Cardiac muscle cell (in vitro differentiated cells and primary cell): ENCODE measurements around the gene CDH18. TPM values are rescaled to one million over a fixed set of nuclear protein-coding genes. Genes with fewer than 3 reads are reported as not detected.
A peak's percentile ranks its signal among the peaks of the same experiment; 100 is the strongest.

Source experiments
- DNase-seq, 2 donors: peaks; one replicate each; pipeline versions ENCODE4 v3.0.0 to v3.0.0-alpha.2; 2010 to 2017; ENCODE audit warnings: low read depth in 1 of 2, low spot score in 1 of 2
- H3K27ac ChIP-seq: fragments of 200-600 bp; sonication (generic); 2 replicates; pipeline ENCODE4 v1.5.1; 2016
- H3K27me3 ChIP-seq: fragments of 200-600 bp; sonication (generic); 2 replicates; pipeline ENCODE4 v1.6.0; 2016; ENCODE audit warnings: control low read depth
- H3K36me3 ChIP-seq: fragments of 200-600 bp; sonication (generic); 2 replicates; pipeline ENCODE4 v1.5.1; 2016; ENCODE audit warnings: control low read depth
- H3K4me1 ChIP-seq: fragments of 200-600 bp; sonication (generic); 2 replicates; pipeline ENCODE4 v1.8.1; 2017; ENCODE audit warnings: low read depth, mild to moderate bottlenecking, mixed run types
- H3K4me3 ChIP-seq: fragments of 200-600 bp; sonication (generic); 2 replicates; pipeline ENCODE4 v1.5.1; 2016; ENCODE audit warnings: mild to moderate bottlenecking
- H3K9me3 ChIP-seq: fragments of 200-600 bp; sonication (generic); 2 replicates; pipeline ENCODE4 v1.5.1; 2017; ENCODE audit warnings: low read depth, mild to moderate bottlenecking, control low read depth
- polyA plus RNA-seq: library from polyadenylated mRNA; unstranded; fragments of >200 nt; fragmentation: Nextera tagmentation; extraction: Ambion mirVana; gene quantifications from 2 replicates; pipeline ENCODE4 v1.2.1, GENCODE V29; 2016
- total RNA-seq: library from RNA; depleted of rRNA; stranded (reverse); fragments of >200 nt; gene quantifications from 2 replicates; pipeline ENCODE4 v1.2.3, GENCODE V29; 2016
- TF ChIP-seq, protein P1 (sequence below): IDR thresholded peaks from 2 replicates; pipeline ENCODE4 v1.5.1; 2012; ENCODE audit warnings: low read depth, mild to moderate bottlenecking, low read length

Gene CDH18
- total and polyA plus RNA-seq, 2 experiments from 2014 or later: 0.21 to 1.2 TPM

DNA sequence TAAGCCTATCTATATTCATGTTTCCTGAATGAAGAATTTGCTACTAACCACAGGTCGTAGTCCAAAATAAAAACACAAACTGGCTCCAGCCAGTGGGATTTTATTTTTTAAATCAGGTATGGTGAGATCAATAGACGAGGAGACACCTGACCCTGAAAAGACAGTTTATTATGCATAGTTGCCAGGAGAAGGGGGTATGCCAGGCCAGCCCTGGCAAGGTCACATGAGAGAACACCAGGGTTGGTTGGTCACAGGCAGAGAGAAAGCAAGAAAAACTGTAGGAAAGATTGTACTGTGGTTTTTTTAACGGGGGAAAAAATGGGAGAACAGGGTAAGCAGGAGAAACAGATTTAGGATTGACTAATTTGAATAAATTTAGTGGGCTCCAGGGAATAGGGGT lies 125.3 kb downstream of the CDH18 start:
- no peak for DNase-seq
- Histone ChIP-seq H3K27me3 (no peaks in the 10 kb centered on the region), H3K4me3 (no peak overlapping the region), H3K27ac (no peak overlapping the region), H3K36me3 (no peaks in the 10 kb centered on the region), H3K4me1 (no peaks in the 10 kb centered on the region), H3K9me3 (no peaks in the 10 kb centered on the region)
- TF ChIP-seq, protein P1, sequence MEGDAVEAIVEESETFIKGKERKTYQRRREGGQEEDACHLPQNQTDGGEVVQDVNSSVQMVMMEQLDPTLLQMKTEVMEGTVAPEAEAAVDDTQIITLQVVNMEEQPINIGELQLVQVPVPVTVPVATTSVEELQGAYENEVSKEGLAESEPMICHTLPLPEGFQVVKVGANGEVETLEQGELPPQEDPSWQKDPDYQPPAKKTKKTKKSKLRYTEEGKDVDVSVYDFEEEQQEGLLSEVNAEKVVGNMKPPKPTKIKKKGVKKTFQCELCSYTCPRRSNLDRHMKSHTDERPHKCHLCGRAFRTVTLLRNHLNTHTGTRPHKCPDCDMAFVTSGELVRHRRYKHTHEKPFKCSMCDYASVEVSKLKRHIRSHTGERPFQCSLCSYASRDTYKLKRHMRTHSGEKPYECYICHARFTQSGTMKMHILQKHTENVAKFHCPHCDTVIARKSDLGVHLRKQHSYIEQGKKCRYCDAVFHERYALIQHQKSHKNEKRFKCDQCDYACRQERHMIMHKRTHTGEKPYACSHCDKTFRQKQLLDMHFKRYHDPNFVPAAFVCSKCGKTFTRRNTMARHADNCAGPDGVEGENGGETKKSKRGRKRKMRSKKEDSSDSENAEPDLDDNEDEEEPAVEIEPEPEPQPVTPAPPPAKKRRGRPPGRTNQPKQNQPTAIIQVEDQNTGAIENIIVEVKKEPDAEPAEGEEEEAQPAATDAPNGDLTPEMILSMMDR: no peak

DNA sequence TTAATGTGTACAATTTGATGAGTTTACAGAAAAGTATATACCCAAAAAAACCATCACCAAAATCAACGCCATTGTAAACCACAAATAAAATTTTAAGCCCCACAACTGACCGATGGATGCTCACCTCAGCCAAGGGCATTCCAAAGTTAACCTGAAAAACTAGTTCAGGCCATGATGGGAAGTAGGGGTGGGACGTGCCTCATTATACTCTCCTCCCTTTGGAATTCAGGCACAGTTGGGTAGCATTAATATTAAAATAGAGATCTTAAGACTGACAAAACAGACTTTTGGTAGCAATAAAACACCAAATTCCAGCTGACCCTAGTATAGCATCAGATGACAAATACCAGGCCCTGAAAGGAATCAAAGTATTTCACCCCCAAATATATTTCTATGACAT lies 129.0 kb downstream of the CDH18 start:
- H3K4me1 ChIP-seq: no peaks in the 10 kb centered on the region

DNA sequence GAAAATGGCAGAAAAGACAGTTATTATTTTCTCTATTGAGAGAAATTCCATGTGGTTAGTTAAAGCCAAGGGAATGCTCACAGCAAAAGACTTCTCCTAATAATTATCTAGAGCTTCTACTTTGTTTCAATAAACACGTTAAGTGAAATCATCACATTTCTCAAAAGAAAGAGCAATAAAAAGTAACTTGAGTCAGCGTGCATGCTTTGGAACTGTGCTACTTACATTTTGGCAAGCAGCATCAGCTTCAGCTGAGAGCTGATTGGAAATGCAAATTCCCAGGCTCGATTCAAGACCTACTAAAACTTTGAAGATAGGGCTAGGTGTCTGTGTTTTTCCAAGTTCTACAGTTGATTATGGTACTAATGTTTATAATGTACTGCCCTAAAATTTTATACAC lies 132.1 kb downstream of the CDH18 start:
- TF ChIP-seq, protein P1: no peak
- H3K4me1 ChIP-seq: no peaks in the 10 kb centered on the region
- DNase-seq: no peak
- no peaks in the 10 kb centered on the region for H3K9me3 ChIP-seq
- no peak overlapping the region for H3K4me3 ChIP-seq
- H3K27me3 ChIP-seq: no peaks in the 10 kb centered on the region
- no peak overlapping the region for H3K27ac ChIP-seq
- H3K36me3 ChIP-seq: no peaks in the 10 kb centered on the region

More for the DNA sequence above, 129.0 kb downstream of the CDH18 start:
- H3K9me3 ChIP-seq: no peaks in the 10 kb centered on the region
- TF ChIP-seq, protein P1: no peak
- no peaks in the 10 kb centered on the region for H3K27me3 ChIP-seq
- H3K4me3 ChIP-seq: no peak overlapping the region
- no peak for DNase-seq
- no peaks in the 10 kb centered on the region for H3K36me3 ChIP-seq
- no peak overlapping the region for H3K27ac ChIP-seq

DNA sequence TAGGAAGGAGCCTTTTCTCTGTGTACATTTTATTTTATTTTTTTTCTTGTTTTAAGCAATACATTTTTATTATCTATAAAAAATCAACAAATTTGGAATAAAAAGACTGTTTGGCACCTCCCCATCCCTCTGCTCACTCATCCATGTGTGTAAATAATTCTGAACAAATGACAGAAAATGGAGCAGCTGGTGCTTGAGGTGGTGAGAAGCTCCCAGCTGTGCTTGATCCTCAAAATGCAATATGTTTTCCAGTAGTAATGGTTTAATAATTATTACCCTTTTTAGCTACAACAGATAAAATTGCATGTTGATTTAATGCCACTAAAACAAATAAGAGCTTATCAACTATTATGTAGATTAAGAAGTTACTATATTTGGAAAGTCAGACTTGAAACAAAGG lies 132.5 kb downstream of the CDH18 start:
- Histone ChIP-seq H3K4me1 (no peaks in the 10 kb centered on the region), H3K27ac (no peak overlapping the region), H3K4me3 (no peak overlapping the region), H3K27me3 (no peaks in the 10 kb centered on the region), H3K36me3 (no peaks in the 10 kb centered on the region), H3K9me3 (no peaks in the 10 kb centered on the region)
- TF ChIP-seq, protein P1: no peak
- DNase-seq: no peak

DNA sequence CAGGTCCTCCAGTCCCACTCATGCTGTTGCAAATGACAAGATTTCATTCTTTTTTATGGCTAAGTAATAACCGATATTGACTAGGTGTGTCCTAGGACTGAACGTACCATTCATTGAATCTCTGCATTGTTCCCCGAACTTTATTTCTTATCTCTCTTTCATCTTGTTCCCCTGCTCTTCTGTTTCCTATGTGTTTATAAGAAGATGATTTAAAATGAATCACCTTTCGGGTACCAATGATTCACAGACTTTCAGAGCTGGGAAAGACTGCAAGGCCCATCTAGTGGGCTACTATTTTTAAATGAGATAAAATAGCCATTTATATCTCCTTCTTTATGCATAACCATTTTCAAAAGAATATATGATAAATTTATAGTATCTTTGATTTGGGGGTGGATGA lies 133.0 kb downstream of the CDH18 start:
- TF ChIP-seq, protein P1: no peak

DNA sequence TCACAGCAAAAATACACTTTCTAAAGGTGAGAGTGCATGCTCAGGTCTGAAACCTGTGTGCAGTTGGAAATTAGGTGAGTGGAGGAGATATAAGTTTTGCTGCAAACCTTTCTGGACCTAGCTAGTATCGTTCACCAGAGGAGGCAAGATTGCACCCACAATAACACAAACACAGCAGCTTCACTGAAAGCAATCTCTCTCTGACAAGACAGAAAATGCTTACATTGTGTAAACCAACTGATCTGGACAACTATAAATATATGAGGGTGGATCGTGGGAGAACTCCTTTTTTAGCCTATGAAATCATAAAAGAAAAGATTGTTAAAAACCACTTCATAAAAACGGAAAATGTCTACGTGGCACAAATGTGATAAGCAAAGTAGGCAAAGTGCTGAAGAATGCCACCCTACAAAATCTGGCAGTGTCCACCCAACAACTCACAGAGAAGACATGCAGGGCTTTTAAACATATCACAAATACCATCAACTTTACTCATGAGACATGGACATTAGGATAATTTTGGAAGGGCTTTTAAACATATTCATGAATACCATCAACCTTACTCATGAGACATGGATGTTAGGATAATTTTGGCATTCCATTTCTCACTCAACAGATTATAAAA lies 134.3 kb downstream of the CDH18 start:
- DNase-seq: peak in 1 of 2 donors; percentile 35
- TF ChIP-seq, protein P1: no peak
- Histone ChIP-seq H3K36me3 (no peaks in the 10 kb centered on the region), H3K4me3 (no peak overlapping the region), H3K27ac (no peak overlapping the region), H3K27me3 (no peaks in the 10 kb centered on the region), H3K4me1 (no peaks in the 10 kb centered on the region), H3K9me3 (no peaks in the 10 kb centered on the region)

More for the DNA sequence above, 133.0 kb downstream of the CDH18 start:
- H3K27me3 ChIP-seq: no peaks in the 10 kb centered on the region
- no peaks in the 10 kb centered on the region for H3K9me3 ChIP-seq
- H3K27ac ChIP-seq: no peak overlapping the region
- no peak for DNase-seq
- H3K4me1 ChIP-seq: no peaks in the 10 kb centered on the region
- no peak overlapping the region for H3K4me3 ChIP-seq
- H3K36me3 ChIP-seq: no peaks in the 10 kb centered on the region
